Endothelial cell of umbilical vein (primary cell): Measurements from ENCODE around the gene PIGM. TPM values are rescaled to one million over a fixed set of nuclear protein-coding genes. Genes with fewer than 3 reads are reported as not detected.

Experiments used
- BruUV-seq: library from RNA; stranded (reverse); fragments of 400-500 nt; replicated peaks from 2 replicates; lab custom pipeline; 2021; lab: Mats Ljungman, UMichigan
- CTCF ChIA-PET: fragments of 300-600, 350-600 bp; sonication (Branson Sonifier 250); formaldehyde crosslinking; loops from one replicate; lab custom pipeline; 2021; ENCODE audit warnings: antibody characterized with exemption, inconsistent platforms; lab: Charles Lee
- POLR2A ChIA-PET: fragments of 300-600, 350-600 bp; sonication (Branson Sonifier 250); formaldehyde crosslinking; loops from one replicate; lab custom pipeline; 2021; ENCODE audit warnings: antibody characterized with exemption, inconsistent platforms; lab: Charles Lee
- DNase-seq: peaks from one replicate; pipeline ENCODE4 v3.0.0-alpha.2; 2011; ENCODE audit warnings: low read depth, low spot score
- FAIRE-seq: peaks from 2 replicates; lab custom pipeline; 2011; peaks lifted over from hg19 to GRCh38; lab: Jason Lieb, UNC
- H2AFZ ChIP-seq: 2 replicates; pipeline ENCODE4 v1.6.0; 2012; ENCODE audit warnings: low read depth, low read length, control low read depth, inconsistent platforms
- H3K27ac ChIP-seq: 2 replicates; pipeline ENCODE4 v1.5.1; 2011; ENCODE audit warnings: low read depth, mild to moderate bottlenecking, control low read depth, low read length, moderate library complexity; ENCODE audit not compliant: insufficient read depth
- H3K27me3 ChIP-seq, 2 experiments: 2 replicates each; pipeline versions ENCODE4 v1.6.0 to v1.6.1; 2011; ENCODE audit warnings: low read length in 2 of 2, mixed read lengths in 1 of 2; ENCODE audit not compliant: control insufficient read depth in 2 of 2, insufficient read depth in 2 of 2
- H3K36me3 ChIP-seq, 2 experiments: 2 replicates in 1 of 2; 3 replicates in 1 of 2; pipeline ENCODE4 v1.5.1; 2011; ENCODE audit warnings: low read length in 2 of 2, mild to moderate bottlenecking in 1 of 2, moderate library complexity in 1 of 2; ENCODE audit not compliant: control insufficient read depth in 2 of 2, insufficient read depth in 2 of 2; ENCODE audit errors: extremely low read depth in 1 of 2
- H3K4me1 ChIP-seq: 3 replicates; pipeline ENCODE4 v1.5.1; 2011; ENCODE audit warnings: mild to moderate bottlenecking, low read length; ENCODE audit not compliant: control insufficient read depth, insufficient read depth; ENCODE audit errors: extremely low read depth
- H3K4me2 ChIP-seq: 2 replicates; pipeline ENCODE4 v1.6.1; 2011; ENCODE audit warnings: low read length, control low read depth, mixed read lengths; ENCODE audit not compliant: insufficient read depth
- H3K4me3 ChIP-seq, 3 experiments: fragments of 200-600 bp in 1 of 3; sonication (generic), shearing (Covaris generic) in 1 of 3; replicated peaks in 1 of 3; 2 replicates each; pipeline ENCODE4 v1.5.1; 2011 to 2016; ENCODE audit warnings: control low read depth in 3 of 3, low read length in 3 of 3, mild to moderate bottlenecking in 2 of 3, inconsistent platforms in 1 of 3, low read depth in 1 of 3, moderate library complexity in 1 of 3; ENCODE audit not compliant: insufficient read depth in 1 of 3
- H3K79me2 ChIP-seq: 2 replicates; pipeline ENCODE4 v1.6.0; 2012; ENCODE audit warnings: low read length, inconsistent platforms; ENCODE audit not compliant: control insufficient read depth, insufficient read depth
- H3K9ac ChIP-seq: replicated peaks from 2 replicates; pipeline ENCODE3; 2011; ENCODE audit warnings: low read length, control low read depth; ENCODE audit not compliant: insufficient read depth; ENCODE audit errors: extremely low read depth
- H3K9me1 ChIP-seq: replicated peaks from 3 replicates; pipeline ENCODE4 v1.6.0; 2011; ENCODE audit warnings: mild to moderate bottlenecking, low read length; ENCODE audit not compliant: control insufficient read depth, insufficient read depth; ENCODE audit errors: extremely low read depth
- H3K9me3 ChIP-seq: replicated peaks from 2 replicates; pipeline ENCODE4 v1.5.1; 2012; ENCODE audit warnings: low read length, inconsistent platforms; ENCODE audit not compliant: control insufficient read depth, insufficient read depth
- H4K20me1 ChIP-seq: replicated peaks from 2 replicates; pipeline ENCODE3; 2011; ENCODE audit warnings: mild to moderate bottlenecking, low read length; ENCODE audit not compliant: control insufficient read depth, insufficient read depth; ENCODE audit errors: extremely low read depth
- FOS ChIP-seq: IDR thresholded peaks from 2 replicates; pipeline ENCODE4 v1.6.1; 2011; ENCODE audit warnings: mild to moderate bottlenecking, low read length, moderate library complexity, borderline replicate concordance; ENCODE audit not compliant: insufficient read depth
- GATA2 ChIP-seq: IDR thresholded peaks from 2 replicates; pipeline ENCODE4 v1.7.0; 2011; ENCODE audit warnings: low read depth, mild to moderate bottlenecking, moderate library complexity, mixed read lengths, low read length; ENCODE audit not compliant: insufficient read length, insufficient read depth
- JUN ChIP-seq: IDR thresholded peaks from 2 replicates; pipeline ENCODE4 v1.6.1; 2011; ENCODE audit warnings: borderline replicate concordance, low read depth; ENCODE audit not compliant: insufficient read length, insufficient read depth
- MYC ChIP-seq: IDR thresholded peaks from one replicate; pipeline ENCODE4 v1.6.1; 2011; ENCODE audit warnings: mild to moderate bottlenecking, low read depth, low read length
- POLR2A ChIP-seq: IDR thresholded peaks from 2 replicates; pipeline ENCODE4 v1.6.1; 2012; ENCODE audit warnings: low read depth, mild to moderate bottlenecking, control low read depth, low read length
- POLR2AphosphoS5 ChIP-seq: IDR thresholded peaks from 2 replicates; pipeline ENCODE4 v1.6.1; 2012; ENCODE audit warnings: low read depth, mild to moderate bottlenecking, control low read depth, low read length, moderate library complexity; ENCODE audit not compliant: insufficient read depth
- dilution Hi-C: fragments of 300-500 bp; cut with MboI; formaldehyde crosslinking; loops from one replicate; pipeline ENCODE4 v1.15.0; 2019; ENCODE audit warnings: low sequenced_read_pairs; ENCODE audit not compliant: extremely low pct_ligation_motif_present
- intact Hi-C: fragments of 100-400 bp; cut with micrococcal nuclease; formaldehyde crosslinking; loops from one replicate; pipeline ENCODE4 v1.10.0; 2022
- polyA plus RNA-seq, 4 experiments: library from polyadenylated mRNA; depleted of rRNA in 3 of 4; stranded (reverse) in 3 of 4; unstranded in 1 of 4; fragments of >200 nt; gene quantifications; 2 replicates each; pipeline versions ENCODE4 v1.2.1 to v1.2.3, GENCODE V29; 2011 to 2012; ENCODE audit warnings: missing spikeins in 1 of 4
- total RNA-seq: library from RNA; stranded (reverse); gene quantifications from 2 replicates; pipeline ENCODE4 v1.2.3, GENCODE V29; 2021
- TF ChIP-seq, protein P1 (sequence below), 2 donors: IDR thresholded peaks; 1 replicate in 1 of 2; 2 replicates in 1 of 2; pipeline ENCODE4 v1.5.1; 2011; ENCODE audit warnings: low read length in 2 of 2, mild to moderate bottlenecking in 2 of 2, moderate library complexity in 2 of 2, control low read depth in 1 of 2, inconsistent platforms in 1 of 2, low read depth in 1 of 2; ENCODE audit not compliant: insufficient read depth in 1 of 2; ENCODE audit errors: extremely low read depth in 1 of 2

Gene PIGM
- total and polyA plus RNA-seq, 2 donors (not counting 3 experiments of a cell fraction or from before 2014, with no cell fraction given), result 3.4 to 5.4 TPM

GRCh38 chr1:160028426-160028825, 3.4 kb downstream of the PIGM start:
- Histone ChIP-seq H3K4me1 (peaks cover 11% of the 10 kb centered on the region), H2AFZ (no peak overlapping the region), H3K9me1 (no peaks in the 10 kb centered on the region), H3K4me2 (no peak overlapping the region), H4K20me1 (no peaks in the 10 kb centered on the region), H3K9ac (no peak overlapping the region), H3K9me3 (no peaks in the 10 kb centered on the region), H3K27me3 (no peaks in the 10 kb centered on the region), H3K36me3 (no peaks in the 10 kb centered on the region), H3K79me2 (no peaks in the 10 kb centered on the region), H3K27ac (no peak overlapping the region), H3K4me3 (no peak overlapping the region)
- ChIA-PET CTCF (interaction anchor here (1.7 kb wide), 1 partner anchor 21 kb away, joined by 4 read pairs; no protein-coding TSS in a partner anchor), POLR2A (no interaction called here)
- BruUV-seq, result no TSS peak
- no peak for FAIRE-seq
- dilution Hi-C loops (no loop called here), intact Hi-C loops (no loop called here)
- no peak for DNase-seq
- no peak for TF ChIP-seq FOS
- TF ChIP-seq POLR2A, result no peak
- TF ChIP-seq JUN, result no peak
- TF ChIP-seq GATA2, result no peak
- TF ChIP-seq POLR2AphosphoS5, result no peak

GRCh38 chr1:160025314-160025713, 6.5 kb downstream of the PIGM start:
- H3K4me2 ChIP-seq, result no peak overlapping the region
- no TSS peak for BruUV-seq
- TF ChIP-seq MYC, result no peak
- no peak for TF ChIP-seq POLR2AphosphoS5
- no peak for TF ChIP-seq FOS
- TF ChIP-seq, protein P1, sequence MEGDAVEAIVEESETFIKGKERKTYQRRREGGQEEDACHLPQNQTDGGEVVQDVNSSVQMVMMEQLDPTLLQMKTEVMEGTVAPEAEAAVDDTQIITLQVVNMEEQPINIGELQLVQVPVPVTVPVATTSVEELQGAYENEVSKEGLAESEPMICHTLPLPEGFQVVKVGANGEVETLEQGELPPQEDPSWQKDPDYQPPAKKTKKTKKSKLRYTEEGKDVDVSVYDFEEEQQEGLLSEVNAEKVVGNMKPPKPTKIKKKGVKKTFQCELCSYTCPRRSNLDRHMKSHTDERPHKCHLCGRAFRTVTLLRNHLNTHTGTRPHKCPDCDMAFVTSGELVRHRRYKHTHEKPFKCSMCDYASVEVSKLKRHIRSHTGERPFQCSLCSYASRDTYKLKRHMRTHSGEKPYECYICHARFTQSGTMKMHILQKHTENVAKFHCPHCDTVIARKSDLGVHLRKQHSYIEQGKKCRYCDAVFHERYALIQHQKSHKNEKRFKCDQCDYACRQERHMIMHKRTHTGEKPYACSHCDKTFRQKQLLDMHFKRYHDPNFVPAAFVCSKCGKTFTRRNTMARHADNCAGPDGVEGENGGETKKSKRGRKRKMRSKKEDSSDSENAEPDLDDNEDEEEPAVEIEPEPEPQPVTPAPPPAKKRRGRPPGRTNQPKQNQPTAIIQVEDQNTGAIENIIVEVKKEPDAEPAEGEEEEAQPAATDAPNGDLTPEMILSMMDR (IDR thresholded peaks at IDR 0.05; ENCODE audit: extremely low read depth in 1 of 2, insufficient read depth in 1 of 2, low read depth in 1 of 2, low read length in 2 of 2), result no peak
- ChIA-PET POLR2A (no interaction called here), CTCF (interaction anchor here (1.1 to 3.4 kb wide), 2 partner anchors 18 to 53 kb away, joined by 3 to 32 read pairs; no protein-coding TSS in a partner anchor)
- no peak overlapping the region for H2AFZ ChIP-seq
- no peak overlapping the region for H3K27ac ChIP-seq
- H3K36me3 ChIP-seq, result no peaks in the 10 kb centered on the region
- no peaks in the 10 kb centered on the region for H3K9me3 ChIP-seq
- H3K79me2 ChIP-seq, result no peaks in the 10 kb centered on the region
- no peak overlapping the region for H3K4me3 ChIP-seq
- dilution Hi-C loops (no loop called here), intact Hi-C loops (no loop called here)
- H3K27me3 ChIP-seq, result peaks cover 1 to 3% of the 10 kb centered on the region in 2 experiments
- no peak for DNase-seq
- H3K9me1 ChIP-seq, result no peaks in the 10 kb centered on the region
- no peak overlapping the region for H3K9ac ChIP-seq
- H3K4me1 ChIP-seq, result no peaks in the 10 kb centered on the region
- no peak for FAIRE-seq
- no peaks in the 10 kb centered on the region for H4K20me1 ChIP-seq
